ENCODE results near the gene STARD6.

GRCh38 chr18:54327818-54328217 is 29.8 kb downstream of the STARD6 start:
- TF ChIP-seq CTCF (IDR thresholded peaks at IDR 0.05) (no peak), POLR2AphosphoS5 (IDR thresholded peaks at IDR 0.05) (no peak), POLR2A (IDR thresholded peaks at IDR 0.05) (no peak), EP300 (IDR thresholded peaks at IDR 0.05) (no peak)

Data from sigmoid colon (tissue), 4 donors.